HG03135 (cell line): ENCODE data around the gene CITED4.

Experiments
- ATAC-seq: cut with Tn5 transposase; IDR thresholded peaks from one replicate; pipeline ENCODE4 v1.9.1; 2021; ENCODE audit warnings: mild to moderate bottlenecking, moderate library complexity; ENCODE audit not compliant: unreplicated experiment

Gene CITED4

DNA sequence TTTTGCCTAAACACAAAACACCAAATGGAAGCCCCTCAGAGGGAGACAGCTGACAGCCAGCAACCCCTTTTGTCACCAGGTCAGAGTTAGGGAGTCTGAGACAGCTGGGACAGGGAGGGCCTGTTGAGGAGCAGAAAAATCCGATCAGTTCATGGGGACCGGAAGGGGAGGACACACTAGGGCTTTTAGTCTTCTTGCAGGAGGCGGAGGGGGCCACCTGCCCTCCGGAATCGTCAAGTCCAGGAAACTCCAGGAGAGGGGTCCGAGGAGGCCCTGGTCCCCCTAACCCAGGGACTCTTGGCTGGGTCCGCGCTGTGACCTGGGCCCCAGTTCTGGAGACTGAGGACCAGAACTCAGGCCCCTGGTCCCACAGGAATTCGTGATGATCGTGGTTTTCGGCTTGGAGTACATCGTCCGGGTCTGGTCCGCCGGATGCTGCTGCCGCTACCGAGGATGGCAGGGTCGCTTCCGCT is 44.3 kb downstream of the CITED4 start:
- no peak for ATAC-seq

DNA sequence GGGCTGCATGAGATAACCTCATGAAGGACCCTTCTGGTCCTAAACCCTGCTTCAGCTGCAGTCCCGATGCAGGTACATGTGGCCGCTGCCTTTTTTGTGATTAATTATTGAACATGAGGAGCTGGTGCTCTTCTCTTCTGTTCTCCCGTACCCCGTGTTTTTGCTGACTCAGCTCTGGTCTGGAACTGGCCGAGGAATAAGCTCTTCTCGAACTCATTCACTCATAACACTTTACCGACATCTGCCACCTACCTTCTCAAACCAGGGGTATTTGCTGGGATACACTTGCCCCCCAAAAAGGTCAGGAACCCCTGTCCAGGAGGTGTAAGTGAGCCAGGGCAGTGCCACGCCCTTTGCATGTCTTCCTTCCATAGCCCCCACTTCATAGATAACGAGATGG is 46.7 kb downstream of the CITED4 start:
- no peak for ATAC-seq
